Left ventricle myocardium superior (tissue), 1 donor: ENCODE data around the gene ZBED1. TPM values are rescaled to one million over a fixed set of nuclear protein-coding genes. Genes with fewer than 3 reads are reported as not detected.
"Not testable (repeated sequence)": the region's sequence is repeated elsewhere in the genome, so short reads cannot be mapped to it uniquely, and the experiment has no call there.

Source experiments
- ATAC-seq: fragments of 200-7000 bp; cut with Tn5 transposase; one replicate; pipeline ENCODE4 v1.9.1; 2020; ENCODE audit warnings: mild to moderate bottlenecking, moderate library complexity
- DNase-seq: peaks from one replicate; pipeline ENCODE4 v3.0.0-alpha.2; 2020
- intact Hi-C: fragments of 100-400 bp; cut with micrococcal nuclease; formaldehyde crosslinking; loops from one replicate; pipeline ENCODE4 v1.11.0; 2022
- total RNA-seq: library from RNA; stranded (reverse); fragmentation: NEBNext Ultra II Directional; extraction: Animal tissue kit (Norgen Biotek cat#: 25700); gene quantifications from one replicate; pipeline ENCODE4 v1.2.1, GENCODE V29; 2021
- donor health status: DM: no; HTN: yes; CAD: no; lungs with severe emphysema.

Gene ZBED1
- total RNA-seq, 1 donor from 2014 or later, result 73.9 TPM

DNA sequence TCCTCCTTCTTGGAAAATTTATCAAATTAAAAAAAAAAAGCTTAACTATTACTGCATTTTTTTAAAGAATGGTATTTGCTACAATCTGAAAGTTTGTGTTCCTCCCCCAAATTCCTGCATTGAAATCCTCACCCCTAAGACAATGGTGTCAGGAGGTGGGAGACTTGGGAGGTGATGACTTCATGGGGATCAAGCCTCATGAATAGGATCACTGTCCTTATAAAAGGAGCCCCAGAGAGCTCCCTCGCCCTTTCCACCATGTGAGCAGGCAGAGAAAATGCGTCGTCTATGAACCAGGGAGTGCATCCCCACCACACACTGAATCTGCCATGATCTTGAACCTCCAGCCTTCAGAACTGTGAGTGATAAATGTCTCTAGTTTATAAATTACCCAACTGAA, 38.0 kb downstream of the ZBED1 start:
- ATAC-seq (no peak), DNase-seq (no peak)
- intact Hi-C loops, result no loop called here

DNA sequence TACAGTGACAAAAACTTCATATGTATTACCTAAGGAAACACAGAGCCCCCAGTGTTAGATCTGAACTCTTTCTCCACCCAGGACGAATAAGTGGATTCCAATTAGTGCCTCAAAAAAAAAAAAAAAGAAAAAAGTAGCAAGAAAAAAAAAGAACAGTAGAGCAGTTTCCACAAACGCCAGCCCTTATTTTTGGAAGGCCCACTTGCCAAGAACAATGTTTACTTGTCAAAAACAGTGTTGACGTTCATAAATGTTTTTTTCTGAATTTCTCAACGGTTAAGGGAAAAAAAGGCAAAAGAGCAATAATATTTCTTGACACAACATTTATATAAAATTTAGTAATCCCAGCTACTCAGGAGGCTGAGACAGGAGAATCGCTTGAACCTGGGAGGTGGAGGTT, 38.7 kb downstream of the ZBED1 start:
- no peak for DNase-seq
- intact Hi-C loops, result no loop called here
- no peak for ATAC-seq

DNA sequence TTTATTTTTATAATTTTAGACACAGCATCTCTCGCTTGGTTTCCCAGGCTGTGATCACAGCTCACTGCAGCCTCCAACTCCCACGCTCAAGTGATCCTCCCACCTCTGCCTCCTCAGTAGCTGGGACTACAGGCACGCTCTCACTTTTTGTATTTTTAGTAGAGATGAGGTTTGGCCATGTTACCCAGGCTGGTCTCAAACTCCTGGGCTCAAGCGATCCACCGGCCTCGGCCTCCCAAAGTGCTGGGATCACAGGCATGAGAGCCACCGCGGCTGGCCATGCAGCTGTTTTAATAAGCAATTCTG, 39.1 kb downstream of the ZBED1 start:
- DNase-seq (no peak), ATAC-seq (no peak)
- intact Hi-C loops, result no loop called here

DNA sequence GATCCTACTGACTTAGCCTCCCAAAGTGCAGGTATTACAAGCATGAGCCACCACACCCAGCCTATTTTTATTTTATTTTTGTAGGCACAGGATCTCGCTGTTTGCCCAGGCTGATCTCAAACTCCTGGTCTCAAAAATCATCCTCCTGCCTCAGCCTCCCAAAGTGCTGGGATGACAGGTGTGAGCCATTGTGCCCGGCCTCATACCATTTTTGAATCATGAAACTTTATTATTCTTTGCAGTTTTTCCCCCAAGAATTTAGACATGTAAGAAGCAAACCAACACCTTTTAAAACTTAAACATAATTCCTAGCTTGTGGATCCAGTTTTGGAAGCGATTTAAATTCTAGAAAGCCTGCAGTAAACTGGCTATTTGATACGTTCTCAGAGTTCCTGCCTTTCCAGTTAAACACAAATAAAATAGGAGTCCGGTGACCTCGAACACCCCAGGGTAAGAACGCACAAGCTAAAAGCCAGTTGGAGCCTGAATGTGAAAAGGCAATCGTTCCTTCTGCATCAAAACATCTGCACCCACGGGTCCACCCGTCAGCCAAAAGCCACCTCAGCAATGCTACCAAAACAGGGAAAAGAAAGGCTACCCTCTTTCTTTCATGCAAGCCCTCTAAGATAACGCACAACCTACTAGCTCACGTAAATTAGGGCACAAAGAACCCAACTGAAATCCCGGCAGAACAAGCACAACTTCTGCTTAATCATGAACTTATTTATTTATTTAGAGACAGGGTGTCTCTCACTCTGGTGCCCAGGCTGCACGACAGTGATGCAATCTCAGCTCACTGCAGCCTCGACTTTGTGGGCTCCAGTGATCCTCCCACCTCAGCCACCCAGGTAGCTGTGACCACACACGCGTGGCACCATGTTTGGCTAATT, 39.7 kb downstream of the ZBED1 start:
- ATAC-seq, result peak; percentile 25
- DNase-seq, intact Hi-C loops: not testable (repeated sequence)

DNA sequence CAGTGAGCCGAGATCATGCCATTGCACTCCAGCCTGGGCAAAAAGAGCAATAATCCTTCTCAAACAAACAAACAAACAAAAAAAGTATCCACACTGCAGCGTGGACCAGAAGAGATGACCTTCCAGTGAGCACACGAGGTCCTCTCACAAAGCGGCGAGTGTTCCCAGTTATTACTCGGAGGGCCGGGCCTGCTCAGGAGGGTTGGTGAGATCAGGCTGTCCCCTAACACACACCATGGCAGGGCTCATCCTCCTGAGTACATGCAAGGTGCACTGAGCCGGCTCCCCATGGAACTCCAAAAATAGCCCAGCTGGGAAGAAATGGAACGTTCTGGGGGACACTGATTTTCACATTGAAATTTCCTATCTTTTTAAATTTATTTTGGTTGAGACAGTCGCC, 40.7 kb downstream of the ZBED1 start:
- DNase-seq, intact Hi-C loops: not testable (repeated sequence)
- peak; percentile 68 for ATAC-seq

DNA sequence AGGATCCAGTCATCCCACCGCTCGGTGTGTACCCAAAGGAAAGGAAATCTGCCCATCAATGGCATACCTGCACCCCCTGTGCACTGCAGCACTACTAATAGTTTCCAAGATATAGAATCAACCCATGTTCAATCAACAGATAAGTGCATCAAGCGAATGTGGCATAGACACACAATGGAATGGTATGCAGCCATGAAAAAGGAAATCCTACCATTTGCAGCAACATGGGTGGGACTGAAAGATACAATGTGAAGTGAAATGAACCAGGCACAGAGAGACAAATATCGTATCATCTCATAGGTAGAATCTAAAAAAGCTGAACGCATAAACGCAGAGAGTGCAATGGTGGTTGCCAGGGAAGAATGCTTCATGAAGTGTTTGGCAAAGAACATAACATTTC, 42.5 kb downstream of the ZBED1 start:
- intact Hi-C loops, result no loop called here
- ATAC-seq, result no peak
- no peak for DNase-seq

DNA sequence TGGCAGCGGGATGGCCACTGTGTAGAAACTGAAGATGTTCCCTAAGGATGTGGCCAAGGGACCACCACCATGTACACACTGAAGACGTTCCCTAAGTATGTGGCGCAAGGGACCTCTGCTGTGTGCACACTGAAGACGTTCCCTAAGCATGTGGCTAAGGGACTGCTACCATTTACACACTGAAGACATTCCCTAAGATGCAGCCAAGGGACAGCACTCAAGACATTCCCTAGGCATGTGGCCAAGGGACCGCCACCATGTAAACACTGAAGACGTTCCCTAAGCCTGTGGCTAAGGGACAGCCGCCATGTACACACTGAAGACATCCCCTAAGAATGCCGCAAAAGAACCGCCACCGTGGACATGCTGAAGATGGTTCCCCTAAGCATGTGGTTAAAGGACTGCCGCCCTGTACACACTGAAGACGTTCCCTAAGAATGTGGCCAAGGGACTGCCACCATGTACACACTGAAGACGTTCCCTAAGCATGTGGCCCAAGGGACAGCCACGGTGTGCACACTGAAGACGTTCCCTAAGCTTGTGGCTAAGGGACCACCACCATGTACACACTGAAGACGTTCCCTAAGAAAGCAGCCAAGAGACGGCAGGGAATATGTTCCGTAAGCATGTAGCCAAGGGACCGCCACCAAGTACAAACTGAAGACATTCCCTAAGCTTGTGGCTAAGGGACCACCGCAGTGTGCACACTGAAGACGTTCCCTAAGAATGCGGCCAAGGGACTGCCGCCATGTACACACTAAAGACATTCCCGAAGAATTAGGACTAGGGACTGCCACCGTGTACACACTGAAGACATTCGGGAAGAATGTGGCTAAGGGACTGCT, 43.3 kb downstream of the ZBED1 start:
- no peak for ATAC-seq
- intact Hi-C loops, result no loop called here
- no peak for DNase-seq

DNA sequence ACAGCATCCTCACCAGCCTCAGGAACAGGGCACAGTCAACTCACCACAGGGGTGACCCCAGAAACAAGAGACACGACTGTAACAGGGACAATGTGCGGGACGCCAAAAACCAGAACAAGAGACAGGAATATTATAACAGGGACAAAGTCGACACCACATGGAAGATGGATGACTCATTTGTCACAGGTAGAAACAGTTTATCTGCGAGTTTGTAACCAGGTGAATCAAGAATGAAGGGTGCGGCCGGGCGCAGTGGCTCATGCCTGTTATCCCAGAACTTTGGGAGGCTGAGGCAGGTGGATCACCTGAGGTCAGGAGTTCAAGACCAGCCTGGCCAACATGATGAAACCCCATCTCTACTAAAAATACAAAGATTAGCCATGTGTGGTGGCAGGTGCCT, 44.7 kb downstream of the ZBED1 start:
- ATAC-seq, DNase-seq, intact Hi-C loops: not testable (repeated sequence)

DNA sequence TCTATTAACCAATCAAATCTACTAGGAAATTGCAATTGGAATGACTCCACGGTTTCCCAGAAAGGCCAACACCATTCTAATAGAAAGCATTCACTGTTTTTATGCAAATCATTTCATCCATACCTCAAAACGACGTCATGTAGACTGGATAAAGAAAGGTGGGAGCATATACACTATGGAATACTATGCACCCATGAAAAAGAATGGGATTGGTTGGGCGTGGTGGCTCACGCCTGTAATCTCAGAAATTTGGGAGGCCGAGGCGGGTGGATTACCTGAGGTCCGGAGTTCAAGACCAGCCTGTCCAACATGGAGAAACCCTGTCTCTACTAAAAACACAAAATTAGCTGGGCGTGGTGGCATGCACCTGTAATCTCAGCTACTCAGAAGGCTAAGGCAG, 46.2 kb downstream of the ZBED1 start:
- DNase-seq, ATAC-seq, intact Hi-C loops: not testable (repeated sequence)

DNA sequence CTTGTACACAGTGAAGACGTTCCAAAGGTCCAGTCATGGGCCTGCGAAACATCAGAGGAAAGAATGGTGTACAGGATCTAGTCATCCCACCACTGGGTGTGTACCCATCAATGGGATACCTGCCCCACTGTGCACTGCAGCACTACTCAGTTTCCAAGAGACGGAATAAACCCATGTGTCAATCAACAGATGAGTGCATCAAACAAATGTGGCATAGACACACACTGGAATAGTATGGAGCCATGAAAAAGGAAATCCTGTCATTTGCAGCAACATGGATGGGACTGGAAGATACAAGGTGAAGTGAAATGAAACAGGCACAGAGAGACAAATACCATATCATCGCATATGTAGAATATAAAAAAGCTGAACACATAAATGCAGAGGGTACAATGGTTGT, 48.0 kb downstream of the ZBED1 start:
- intact Hi-C loops, result no loop called here
- ATAC-seq, result no peak

DNA sequence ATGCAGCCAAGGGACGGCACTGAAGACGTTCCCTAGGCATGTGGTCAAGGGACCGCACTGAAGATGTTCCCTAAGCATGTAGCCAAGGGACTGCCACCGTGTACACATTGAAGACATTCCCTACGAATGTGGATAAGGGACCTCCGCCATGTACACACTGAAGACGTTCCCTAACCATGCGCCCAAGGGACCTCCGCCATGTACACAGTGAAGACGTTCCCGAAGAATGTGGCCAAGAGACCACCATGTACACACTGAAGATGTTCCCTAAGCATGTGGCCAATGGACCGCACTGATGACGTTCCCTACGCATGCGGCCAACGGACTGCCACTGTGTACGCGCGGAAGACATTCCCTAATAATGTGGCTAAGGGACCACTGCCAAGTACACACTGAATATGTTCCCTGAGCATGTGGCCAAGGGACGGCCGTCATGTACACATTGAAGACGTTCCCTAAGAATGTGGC, 48.4 kb downstream of the ZBED1 start:
- ATAC-seq (no peak), DNase-seq (no peak)
- intact Hi-C loops, result no loop called here

More for the DNA sequence above, 48.0 kb downstream of the ZBED1 start:
- DNase-seq, result no peak

DNA sequence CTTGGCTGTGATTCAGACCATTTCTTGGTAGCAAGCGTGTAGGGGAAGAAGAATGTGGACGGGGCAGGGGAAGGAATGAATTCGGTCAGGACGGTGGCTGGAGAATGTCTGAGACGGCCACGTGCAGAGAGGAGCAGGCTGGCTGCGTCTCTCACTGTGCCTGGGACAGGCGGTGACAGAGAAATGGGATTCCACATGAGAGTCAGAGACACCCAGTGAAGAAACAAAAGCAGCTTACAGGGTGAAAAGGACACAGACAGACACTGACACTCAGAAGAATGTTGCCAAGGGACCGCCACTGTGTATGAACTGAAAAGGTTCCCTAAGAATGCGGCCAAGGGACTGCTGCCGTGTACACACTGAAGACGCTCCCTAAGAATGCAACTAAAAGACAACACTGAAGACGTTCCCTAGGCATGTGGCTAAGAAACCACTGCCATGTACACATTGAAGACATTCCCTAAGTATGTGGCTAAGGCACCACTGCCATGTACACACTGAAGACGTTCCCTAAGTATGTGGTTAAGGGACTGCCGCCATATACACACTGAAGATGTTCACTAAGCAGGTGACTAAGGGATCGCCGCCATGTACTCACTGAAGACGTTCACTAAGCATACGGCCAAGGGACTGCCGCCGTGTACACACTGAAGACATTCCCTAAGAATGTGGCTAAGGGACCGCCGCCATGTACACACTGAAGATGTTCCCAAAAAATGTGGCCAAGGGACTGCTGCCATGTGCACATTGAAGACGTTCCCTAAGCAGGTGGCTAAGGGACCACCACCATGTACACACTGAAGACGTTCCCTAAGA, 49.1 kb downstream of the ZBED1 start:
- ATAC-seq (peak; percentile 39), DNase-seq (no peak)
- intact Hi-C loops, result no loop called here

DNA sequence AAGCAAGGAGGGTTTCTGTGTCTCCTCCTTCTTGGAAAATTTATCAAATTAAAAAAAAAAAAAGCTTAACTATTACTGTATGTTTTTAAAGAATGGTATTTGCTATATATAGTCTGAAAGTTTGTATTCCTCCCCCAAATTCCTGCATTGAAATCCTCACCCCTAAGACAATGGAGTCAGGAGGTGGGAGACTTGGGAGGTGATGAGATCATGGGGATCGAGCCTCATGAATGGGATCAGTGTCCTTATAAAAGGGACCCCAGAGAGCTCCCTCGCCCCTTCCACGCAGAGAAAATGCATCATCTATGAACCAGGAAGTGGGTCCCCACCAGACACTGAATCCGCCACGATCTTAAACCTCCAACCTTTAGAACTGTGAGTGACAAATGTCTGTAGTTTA, 50.1 kb downstream of the ZBED1 start:
- intact Hi-C loops, result no loop called here
- ATAC-seq (no peak), DNase-seq (no peak)

DNA sequence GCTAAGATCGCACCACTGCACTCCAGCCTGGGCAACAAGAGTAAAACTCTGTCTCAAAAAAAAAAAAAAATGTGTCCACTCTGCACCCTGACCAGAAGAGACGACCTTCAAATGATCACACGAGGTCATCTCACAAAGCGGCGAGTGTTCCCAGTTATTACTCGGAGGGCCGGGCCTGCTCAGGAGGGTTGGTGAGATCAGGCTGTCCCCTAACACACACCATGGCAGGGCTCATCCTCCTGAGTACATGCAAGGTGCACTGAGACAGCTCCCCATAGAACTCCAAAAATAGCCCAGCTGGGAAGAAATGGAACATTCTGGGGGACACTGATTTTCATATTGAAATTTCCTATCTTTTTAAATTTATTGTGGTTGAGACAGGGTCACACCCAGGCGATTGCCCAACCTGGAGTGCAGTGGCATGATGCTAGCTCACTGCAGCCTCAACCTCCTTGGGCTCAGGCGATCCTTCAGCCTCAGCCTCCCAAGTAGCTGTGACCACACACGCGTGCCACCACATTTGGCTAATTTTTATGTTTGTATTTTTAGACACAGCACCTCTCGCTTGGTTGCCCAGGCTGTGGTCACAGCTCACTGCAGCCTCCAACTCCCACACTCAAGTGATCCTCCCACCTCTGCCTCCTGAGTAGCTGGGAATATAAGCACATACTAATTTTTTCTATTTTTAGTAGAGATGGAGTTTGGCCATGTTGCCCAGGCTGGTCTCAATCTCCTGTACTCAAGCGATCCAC, 51.5 kb downstream of the ZBED1 start:
- ATAC-seq (peak; percentile 44), DNase-seq (no peak)
- intact Hi-C loops, result no loop called here

DNA sequence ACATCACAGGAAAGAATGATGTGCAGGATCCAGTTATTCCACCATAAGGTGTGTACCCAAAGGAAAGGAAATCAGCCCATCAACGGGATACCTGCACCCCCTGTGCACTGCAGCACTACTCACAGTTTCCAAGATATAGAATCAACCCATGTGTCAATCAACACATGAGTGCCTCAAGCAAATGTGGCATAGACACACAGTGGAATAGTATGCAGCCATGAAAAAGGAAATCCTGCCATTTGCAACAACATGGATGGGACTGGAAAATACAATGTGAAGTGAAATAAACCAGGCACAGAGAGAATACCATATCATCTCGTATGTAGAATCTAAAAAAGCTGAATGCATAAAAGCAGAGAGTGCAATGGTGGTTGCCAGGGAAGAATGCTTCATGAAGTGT, 53.3 kb downstream of the ZBED1 start:
- no peak for ATAC-seq
- DNase-seq, result no peak
- intact Hi-C loops, result no loop called here

DNA sequence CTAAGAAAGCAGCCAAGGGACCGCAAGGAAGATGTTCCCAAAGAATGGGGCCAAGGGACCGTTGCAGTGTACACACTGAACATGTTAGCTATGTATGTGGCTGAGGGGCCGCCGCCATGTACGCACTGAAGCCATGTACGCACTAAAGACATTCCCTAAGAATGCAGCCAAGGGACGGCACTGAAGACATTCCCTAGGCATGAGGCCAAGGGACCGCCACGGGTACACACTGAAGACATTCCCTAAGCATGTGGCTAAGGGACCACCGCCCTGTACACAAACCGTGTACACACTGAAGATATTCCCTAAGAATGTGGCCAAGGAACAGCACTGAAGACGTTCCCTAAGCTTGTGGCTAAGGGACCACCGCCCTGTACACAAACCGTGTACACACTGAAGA, 54.0 kb downstream of the ZBED1 start:
- no peak for ATAC-seq
- intact Hi-C loops, result no loop called here
- DNase-seq, result no peak

DNA sequence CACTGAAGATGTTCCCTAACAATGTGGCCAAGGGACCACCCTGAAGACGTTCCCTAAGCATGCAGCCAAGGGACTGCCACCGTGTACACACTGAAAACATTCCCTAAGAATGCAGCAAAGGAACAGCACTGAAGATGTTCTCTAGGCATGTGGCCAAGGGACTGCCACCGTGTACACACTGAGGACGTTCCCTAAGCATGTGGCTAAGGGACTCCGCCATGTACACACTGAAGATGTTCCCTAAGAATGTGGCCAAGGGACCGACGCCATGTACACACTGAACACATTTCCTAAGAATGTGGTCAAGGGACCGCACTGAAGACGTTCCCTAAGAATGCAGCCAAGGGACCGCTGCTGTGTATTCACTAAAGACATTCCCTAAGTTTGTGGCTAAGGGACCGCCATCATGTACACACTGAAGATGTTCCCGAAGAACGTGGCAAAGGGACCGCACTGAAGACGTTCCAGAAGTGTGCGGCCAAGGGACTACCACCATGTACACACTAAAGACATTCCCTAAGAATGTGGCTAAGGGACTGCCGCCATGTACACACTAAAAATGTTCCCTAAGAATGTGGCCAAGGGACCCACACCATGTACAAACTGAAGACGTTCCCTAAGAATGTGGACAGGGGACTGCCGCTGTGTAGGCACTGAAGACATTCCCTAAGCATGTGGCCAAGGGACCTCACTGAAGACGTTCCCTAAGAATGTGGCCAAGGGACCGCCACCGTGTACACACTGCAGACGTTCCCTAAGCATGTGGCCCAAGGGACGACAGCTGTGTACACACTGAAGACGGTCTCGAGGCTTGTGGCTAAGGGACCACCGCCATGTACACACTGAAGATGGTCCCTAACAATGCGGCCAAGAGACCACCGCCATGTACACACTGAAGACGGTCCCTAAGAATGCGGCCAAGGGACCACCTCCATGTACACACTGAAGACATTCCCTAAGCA, 54.8 kb downstream of the ZBED1 start:
- ATAC-seq, result no peak
- intact Hi-C loops, result no loop called here
- no peak for DNase-seq

DNA sequence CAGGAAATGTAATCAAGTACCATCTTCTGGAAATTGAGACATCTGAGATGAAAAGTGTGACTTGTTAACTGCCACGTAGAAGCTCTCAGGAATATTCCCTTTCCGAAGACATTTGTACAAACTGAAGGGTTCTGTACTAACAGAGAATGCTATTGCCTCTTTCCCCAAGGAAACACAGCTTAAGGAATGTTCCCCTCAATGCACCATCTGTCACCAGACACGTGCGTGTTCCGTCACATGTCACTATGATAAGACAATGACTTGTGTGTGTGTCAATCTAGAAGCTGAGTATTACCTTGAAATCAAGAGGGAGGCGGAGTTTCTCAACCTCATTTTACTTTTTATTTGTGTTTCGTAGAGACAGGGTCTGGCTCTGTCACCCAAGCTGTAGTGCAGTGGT, 58.1 kb downstream of the ZBED1 start:
- DNase-seq (no peak), ATAC-seq (peak; percentile 18)
- intact Hi-C loops, result no loop called here
